A549 treated with AZD9567 at 1 μM for 4 hours (cell line): ENCODE measurements around the gene ARMS2. TPM values are rescaled to one million over a fixed set of nuclear protein-coding genes. Genes with fewer than 3 reads are reported as not detected.

ENCODE experiments used
- total RNA-seq: library from RNA; stranded (reverse); fragments of 200-300 nt; extraction: Qiagen RNA extraction; gene quantifications from 5 replicates; pipeline ENCODE4 v1.2.3, GENCODE V29; 2022; ENCODE audit not compliant: insufficient read depth

ARMS2 gene
- total RNA-seq: not detected in 5 replicates

GRCh38 chr10:122454603-122455080 is at the start of gene ARMS2:
Gene ARMS2 (plus strand): TSS chr10:122454653. CDS start chr10:122454728, 75 bp downstream.

DNA sequence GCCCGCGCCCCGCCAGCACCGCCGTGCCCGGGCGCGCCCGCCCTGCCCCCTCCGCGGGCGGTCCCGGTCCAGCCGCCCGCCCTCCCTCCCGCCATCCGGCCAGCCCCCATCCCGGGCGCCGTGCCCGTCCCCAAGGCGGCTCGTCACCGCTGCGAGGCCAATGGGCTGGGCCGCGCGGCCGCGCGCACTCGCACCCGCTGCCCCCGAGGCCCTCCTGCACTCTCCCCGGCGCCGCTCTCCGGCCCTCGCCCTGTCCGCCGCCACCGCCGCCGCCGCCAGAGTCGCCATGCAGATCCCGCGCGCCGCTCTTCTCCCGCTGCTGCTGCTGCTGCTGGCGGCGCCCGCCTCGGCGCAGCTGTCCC is 6.9 kb downstream of the ARMS2 start, which contains the start of gene HTRA1:
HTRA1 (plus strand) TSS at position 187 of the 362 bp plus-strand sequence; CDS start at position 287, 100 bp downstream.

Other genes starting within 250 kb of the ARMS2 start
- gene BTBD16, start 183.4 kb upstream of the ARMS2 start, total RNA-seq: 0.41 to 1.5 TPM (median 0.57 TPM) in 5 replicates
- gene PLEKHA1, start 79.9 kb upstream of the ARMS2 start, total RNA-seq: 14.3 to 28.7 TPM (median 21.3 TPM) in 5 replicates
- gene HTRA1, start 6.9 kb downstream of the ARMS2 start, total RNA-seq: 38.4 to 61.5 TPM (median 52.2 TPM) in 5 replicates
- 0.10 to 0.15 TPM (median 0.14 TPM) in 4 of 5 replicates, not detected in the other for gene DMBT1, start 106.1 kb downstream of the ARMS2 start, total RNA-seq
- gene C10orf120, start 245.2 kb downstream of the ARMS2 start, total RNA-seq: not detected in 5 replicates